Measurements from ENCODE around the gene GOLGA6L10.

Gene GOLGA6L10

DNA sequence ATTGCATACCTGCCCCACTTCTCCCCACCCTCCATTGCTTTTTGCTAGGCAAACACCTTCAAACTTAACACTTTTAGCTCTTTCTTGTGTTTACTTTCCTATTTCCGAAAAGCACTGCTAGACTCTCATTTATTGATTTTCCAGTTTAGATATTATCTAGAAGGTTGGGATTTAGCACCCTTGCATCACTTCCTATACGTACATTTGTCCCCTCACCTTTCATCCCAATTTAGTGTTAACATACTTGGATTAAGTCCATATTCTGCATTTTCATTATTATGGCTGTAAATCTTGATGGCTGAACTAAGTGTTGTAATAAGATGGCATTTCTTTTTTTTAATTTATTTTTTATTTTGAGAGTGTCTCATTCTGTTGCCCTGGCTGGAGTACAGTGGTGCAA lies 39.5 kb downstream of the GOLGA6L10 start:
- no peak for DNase-seq (ENCODE audit: low read depth)
- H3K4me3 ChIP-seq (ENCODE audit: low read depth, low read length), result no peak overlapping the region
- TF ChIP-seq, protein P1, sequence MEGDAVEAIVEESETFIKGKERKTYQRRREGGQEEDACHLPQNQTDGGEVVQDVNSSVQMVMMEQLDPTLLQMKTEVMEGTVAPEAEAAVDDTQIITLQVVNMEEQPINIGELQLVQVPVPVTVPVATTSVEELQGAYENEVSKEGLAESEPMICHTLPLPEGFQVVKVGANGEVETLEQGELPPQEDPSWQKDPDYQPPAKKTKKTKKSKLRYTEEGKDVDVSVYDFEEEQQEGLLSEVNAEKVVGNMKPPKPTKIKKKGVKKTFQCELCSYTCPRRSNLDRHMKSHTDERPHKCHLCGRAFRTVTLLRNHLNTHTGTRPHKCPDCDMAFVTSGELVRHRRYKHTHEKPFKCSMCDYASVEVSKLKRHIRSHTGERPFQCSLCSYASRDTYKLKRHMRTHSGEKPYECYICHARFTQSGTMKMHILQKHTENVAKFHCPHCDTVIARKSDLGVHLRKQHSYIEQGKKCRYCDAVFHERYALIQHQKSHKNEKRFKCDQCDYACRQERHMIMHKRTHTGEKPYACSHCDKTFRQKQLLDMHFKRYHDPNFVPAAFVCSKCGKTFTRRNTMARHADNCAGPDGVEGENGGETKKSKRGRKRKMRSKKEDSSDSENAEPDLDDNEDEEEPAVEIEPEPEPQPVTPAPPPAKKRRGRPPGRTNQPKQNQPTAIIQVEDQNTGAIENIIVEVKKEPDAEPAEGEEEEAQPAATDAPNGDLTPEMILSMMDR (IDR thresholded peaks at IDR 0.05; ENCODE audit: control insufficient read depth, extremely low read depth, insufficient read depth), result no peak

DNA sequence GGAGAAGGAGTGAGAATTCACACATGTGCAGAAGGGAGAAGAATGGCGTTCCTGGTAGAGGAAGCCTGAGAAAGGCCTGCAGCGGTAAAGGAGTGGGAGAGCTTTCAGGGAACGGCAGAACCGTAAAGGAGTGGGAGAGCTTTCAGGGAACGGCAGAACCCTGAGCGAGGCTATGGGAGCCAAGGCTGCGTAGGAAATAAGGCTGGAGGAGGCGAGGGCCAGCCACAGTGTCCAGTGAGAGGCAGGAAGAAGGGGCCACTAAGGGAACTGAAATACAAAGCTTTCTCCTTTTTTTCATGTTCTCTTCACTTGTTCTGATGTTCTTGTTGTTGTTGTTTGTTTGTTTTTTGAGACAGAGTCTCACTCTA lies 41.6 kb downstream of the GOLGA6L10 start:
- TF ChIP-seq, protein P1 (IDR thresholded peaks at IDR 0.05; ENCODE audit: control insufficient read depth, extremely low read depth, insufficient read depth), result no peak
- no peak for DNase-seq (ENCODE audit: low read depth)
- H3K4me3 ChIP-seq (ENCODE audit: low read depth, low read length), result no peak overlapping the region

DNA sequence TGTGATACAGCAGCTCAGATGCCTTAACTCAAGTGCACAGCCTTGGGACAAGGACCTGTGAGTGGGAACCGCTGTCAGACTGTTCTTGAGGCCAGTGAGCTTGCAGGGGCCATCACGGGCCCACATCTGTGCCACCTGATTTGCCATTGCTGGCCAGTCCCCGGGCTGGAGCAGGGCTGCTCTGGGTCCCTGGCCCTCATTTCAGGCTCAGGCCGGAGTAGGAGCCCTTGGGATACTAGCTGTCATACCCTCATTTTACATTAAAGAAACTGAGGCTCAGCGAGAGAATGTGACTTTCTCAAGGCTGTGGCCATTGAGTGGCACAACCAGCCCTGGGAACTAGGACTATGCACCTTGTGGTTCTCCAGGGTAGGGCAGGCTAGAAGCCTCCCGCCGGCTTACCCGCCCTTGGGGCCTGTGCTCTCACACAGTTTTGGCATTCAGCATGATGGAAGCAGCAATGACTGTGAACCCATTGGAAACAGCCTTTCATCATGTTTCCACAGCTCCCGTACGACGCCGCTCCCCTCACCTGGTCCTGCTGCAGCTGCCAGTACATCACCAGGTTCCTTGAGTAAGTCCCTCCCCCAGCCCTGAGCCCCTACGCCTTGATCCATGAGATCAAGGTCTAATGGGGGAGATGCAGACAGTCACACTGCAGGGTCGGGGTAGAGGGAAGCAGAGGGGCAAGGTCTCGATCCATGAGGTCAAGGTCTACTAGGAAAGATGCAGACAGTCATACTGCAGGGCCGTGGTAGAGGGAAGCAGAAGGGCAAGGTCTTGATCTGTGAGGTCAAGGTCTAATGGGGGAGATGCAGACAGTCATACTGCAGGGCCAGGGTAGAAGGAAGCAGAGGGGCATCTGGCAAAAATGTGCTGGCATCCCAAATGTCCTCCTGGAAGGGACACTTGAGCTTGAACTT lies 42.2 kb downstream of the GOLGA6L10 start:
- no peak overlapping the region for H3K4me3 ChIP-seq (ENCODE audit: low read depth, low read length)
- DNase-seq (ENCODE audit: low read depth), result no peak
- TF ChIP-seq, protein P1 (IDR thresholded peaks at IDR 0.05; ENCODE audit: control insufficient read depth, extremely low read depth, insufficient read depth), result no peak

DNA sequence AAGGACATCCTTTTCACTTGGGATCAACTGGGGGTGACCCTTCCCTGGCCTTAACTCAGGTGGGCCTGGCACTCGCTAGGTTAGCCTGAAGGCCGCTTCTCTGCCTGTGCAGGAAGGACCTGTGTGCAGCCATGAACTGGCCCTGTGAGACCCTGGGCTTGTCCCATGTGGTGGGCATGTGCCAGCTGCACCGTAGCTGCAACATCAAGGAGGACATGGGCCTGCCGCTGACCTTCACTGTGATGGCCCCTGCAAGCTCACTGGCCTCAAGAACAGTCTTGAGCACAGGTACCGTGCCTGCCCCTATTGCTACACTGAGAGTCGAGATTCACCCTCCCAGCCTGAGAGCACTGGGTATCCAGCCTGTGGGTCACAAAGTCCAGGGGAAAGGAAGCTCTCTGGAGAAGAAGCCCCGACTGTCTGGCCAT lies 43.6 kb downstream of the GOLGA6L10 start:
- no peak overlapping the region for H3K4me3 ChIP-seq (ENCODE audit: low read depth, low read length)
- DNase-seq (ENCODE audit: low read depth), result no peak
- TF ChIP-seq, protein P1 (IDR thresholded peaks at IDR 0.05; ENCODE audit: control insufficient read depth, extremely low read depth, insufficient read depth), result no peak

DNA sequence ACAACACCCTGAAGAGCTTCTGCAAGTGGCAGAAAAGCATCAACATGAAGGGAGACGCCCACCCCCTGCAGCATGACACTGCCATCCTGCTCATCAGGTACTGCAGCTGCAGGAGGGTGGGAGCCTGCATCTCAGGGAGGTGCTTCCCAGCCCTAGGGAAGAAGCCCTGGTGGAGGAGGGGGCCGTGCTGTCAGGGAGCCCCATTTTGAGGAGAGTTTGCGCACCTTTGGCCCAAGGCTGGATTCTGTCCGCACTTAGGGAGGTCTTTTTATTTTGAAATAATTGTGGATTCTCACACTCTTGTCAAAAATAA lies 44.5 kb downstream of the GOLGA6L10 start:
- H3K4me3 ChIP-seq (ENCODE audit: low read depth, low read length), result no peak overlapping the region
- DNase-seq (ENCODE audit: low read depth), result no peak
- TF ChIP-seq, protein P1 (IDR thresholded peaks at IDR 0.05; ENCODE audit: control insufficient read depth, extremely low read depth, insufficient read depth), result no peak

DNA sequence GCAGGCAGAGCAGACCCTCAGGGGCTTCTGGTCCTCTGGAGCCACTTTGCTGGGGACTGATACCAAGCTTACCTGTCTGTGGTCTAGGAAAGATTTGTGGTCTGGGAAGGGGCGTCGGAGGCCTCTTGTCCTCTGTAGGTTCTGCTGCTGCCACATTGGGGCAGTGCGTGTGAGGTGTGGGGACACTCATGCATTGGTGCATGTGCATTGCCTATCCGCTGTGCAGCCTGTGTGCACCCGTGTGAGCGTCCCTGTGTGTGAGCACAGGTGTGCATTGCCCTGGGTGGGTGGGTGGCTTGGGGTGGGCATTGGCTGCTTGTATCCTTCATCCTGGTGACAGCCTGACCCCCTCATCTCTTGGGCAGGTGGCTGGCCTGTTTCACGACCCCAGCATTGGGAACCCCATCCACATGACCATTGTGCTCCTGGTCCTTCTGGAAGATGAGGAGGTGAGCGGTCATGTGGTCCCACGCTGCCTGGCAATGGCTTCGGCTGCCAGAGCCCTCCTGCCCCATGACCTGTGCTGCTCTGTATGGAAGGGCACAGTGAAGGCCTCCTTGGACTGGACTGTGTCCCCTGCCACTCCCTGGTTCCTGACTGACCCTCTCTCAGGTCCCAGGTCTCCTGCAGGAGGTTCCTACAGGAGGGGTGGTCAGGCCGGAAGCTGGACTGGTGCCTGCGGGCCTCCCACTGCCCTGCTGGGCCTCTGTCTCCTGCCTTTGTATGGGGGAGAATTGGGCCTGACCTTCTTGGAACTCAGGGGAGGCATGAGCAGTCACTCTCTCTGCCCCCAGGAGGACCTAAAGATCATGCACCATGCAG lies 45.1 kb downstream of the GOLGA6L10 start:
- H3K4me3 ChIP-seq (ENCODE audit: low read depth, low read length), result no peak overlapping the region
- TF ChIP-seq, protein P1 (IDR thresholded peaks at IDR 0.05; ENCODE audit: control insufficient read depth, extremely low read depth, insufficient read depth), result no peak
- DNase-seq (ENCODE audit: low read depth), result no peak
